Measurements from ENCODE around the gene OR4D1.
A peak's percentile ranks its signal among the peaks of the same experiment; 100 is the strongest.
"Not testable (repeated sequence)": the region's sequence is repeated elsewhere in the genome, so short reads cannot be mapped to it uniquely, and the experiment has no call there.

Gene OR4D1

DNA sequence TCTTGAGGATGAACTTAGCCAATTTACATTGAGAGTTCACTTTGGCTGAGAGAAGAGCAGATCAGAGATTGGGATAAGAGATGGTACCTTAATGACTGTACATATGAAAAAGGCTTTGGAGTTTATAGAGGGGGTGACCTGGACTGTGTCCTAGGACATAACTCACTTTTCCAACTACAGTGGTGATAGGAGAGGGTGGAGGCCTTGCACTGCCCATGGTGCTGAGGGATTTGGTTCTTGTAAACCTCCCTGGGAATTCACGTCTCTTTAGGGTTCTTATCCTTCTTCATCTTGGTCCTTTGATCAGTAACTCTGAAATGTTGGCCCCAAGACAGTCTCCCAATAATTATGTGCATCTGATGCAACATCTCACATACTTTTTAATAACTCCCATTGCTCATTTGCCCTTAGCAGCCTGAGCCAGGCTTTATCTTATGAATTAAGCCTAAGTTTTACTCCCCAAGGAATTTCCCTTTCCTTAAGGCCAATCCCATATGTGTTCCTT lies at the start of gene OR4D1:
Gene OR4D1 (plus strand): TSS at position 455 of the 505 bp plus-strand sequence. CDS start 6,770 bp downstream, outside the sequence.
- DNase-seq: no peak

DNA sequence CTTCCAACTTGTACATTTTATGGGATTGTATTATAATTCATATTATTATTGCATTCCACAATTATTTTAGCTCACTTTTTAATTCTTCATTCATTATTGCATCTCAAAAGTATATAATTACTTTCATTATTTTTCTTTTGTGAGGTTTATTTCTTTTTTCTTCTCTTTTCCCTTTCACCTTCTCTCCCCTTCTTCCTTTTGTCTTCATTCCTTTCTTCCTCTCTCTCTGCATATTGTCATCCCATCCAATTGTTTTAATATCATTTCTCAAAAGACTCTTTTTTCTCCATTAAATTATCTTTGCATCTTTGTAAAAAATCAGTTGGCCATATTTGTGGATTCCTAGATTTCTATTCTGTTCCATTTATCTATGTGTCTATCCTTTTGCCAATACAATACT lies 47.7 kb upstream of the OR4D1 start:
- no peak for DNase-seq

DNA sequence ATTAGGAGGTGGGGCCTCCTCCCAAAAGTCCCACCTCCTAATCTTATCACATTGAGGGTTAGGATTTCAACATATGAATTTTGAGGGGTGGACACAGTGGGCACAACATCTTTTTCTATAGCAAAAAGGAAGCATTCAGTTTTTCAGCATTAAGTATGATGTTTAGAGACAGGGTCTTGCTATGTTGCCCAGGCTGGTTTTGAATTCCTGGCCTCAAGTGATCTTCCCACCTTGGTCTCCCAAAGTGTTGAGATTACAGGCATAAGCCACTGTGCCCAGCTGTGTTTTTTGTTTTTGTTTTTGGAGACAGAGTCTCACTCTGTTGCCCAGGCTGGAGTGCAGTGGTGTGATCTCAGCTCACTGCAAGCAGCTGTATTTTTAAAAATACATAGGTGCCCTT lies 46.3 kb upstream of the OR4D1 start:
- DNase-seq: not testable (repeated sequence)

GRCh38 chr17:58105093-58105492 lies 43.1 kb upstream of the OR4D1 start:
- DNase-seq: no peak

- no peak for DNase-seq
Observed at GRCh38 chr17:58107306-58107705, 40.9 kb upstream of the OR4D1 start.

GRCh38 chr17:58109197-58109596 lies 39.0 kb upstream of the OR4D1 start:
- no peak for DNase-seq

GRCh38 chr17:58110012-58110411 lies 38.2 kb upstream of the OR4D1 start:
- no peak for DNase-seq

DNA sequence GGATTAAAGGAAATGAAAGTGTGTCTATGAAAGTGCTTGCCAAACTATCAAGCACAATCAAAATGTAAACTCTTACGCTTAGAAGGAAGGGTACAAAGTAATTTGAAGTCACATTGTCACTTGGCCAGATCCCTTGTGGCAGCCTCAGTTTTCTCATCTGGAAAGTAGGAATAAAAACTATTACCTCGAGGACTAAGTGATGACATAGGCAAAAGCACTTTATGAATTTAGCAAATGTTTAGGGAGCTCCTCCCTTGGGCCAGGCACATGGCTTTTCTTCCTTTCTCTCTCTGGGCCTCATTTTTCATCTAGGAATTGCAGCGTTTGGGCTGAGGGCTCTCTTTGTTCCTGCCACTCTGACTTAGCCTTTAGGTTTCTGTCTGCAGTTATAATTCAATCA lies 36.5 kb upstream of the OR4D1 start:
- no peak for DNase-seq

- DNase-seq: peak; percentile 84 to 91
Observed at GRCh38 chr17:58112970-58113631, 35.1 kb upstream of the OR4D1 start.

GRCh38 chr17:58113947-58114346 lies 34.2 kb upstream of the OR4D1 start:
- no peak for DNase-seq

GRCh38 chr17:58117382-58117781 lies 30.8 kb upstream of the OR4D1 start:
- no peak for DNase-seq

- no peak for DNase-seq
Observed at GRCh38 chr17:58119491-58119890, 28.7 kb upstream of the OR4D1 start.

DNA sequence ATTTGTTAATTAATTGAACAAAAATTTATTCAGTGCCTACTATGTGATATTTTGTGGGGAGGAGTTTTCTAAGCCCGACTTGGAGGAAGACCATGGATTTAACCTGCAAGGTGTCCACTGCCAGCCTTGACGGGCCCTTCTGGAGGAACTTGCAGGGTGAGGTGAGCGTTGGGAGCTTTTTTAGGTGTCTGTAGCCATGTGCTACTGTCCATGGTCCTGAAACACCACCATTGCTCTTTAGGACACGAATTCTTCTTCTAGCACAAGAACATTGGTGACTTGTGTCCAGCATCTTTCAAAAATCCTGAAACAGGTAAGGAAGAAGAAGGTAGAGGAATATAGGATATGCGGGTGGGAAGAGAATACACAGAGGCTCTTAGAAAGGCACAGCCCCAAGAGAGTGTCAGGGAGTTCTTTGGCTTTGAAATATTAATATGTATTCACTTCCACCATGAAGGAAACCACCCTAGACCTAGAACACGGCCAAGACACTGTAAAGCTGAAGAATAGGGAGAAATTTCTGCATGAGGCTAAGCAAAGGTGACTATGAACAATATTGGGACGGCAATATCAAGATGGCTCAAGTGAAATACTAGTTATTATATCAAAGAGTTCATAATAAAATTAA lies 27.9 kb upstream of the OR4D1 start:
- no peak for DNase-seq

DNA sequence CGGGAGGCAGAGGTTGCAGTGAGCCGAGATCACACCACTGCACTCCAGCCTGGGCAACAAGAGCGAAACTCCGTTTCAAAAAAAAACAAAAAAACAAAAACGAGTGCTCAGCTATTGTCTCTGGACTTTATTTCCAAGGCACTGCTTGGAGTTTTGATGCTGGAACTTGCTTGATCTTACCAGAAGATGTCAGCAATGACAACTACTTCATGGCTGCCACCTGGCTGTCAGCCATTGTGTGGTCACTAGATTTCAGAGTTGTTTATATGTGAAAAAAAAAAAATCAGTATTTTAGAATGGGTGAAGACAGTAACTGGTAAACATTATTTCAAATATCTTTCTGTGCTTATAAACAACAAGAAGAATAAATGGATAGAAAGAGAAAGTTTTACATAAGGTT lies 26.3 kb upstream of the OR4D1 start:
- DNase-seq: peak; percentile 25 to 70

- no peak for DNase-seq
Observed at GRCh38 chr17:58127846-58128245, 20.3 kb upstream of the OR4D1 start.

GRCh38 chr17:58132697-58133096 lies 15.5 kb upstream of the OR4D1 start:
- DNase-seq: not testable (repeated sequence)

GRCh38 chr17:58136669-58137279 lies 11.4 kb upstream of the OR4D1 start:
- DNase-seq: no peak

- DNase-seq: no peak
Observed at GRCh38 chr17:58141505-58141904, 6.7 kb upstream of the OR4D1 start.

- not testable (repeated sequence) for DNase-seq
Observed at GRCh38 chr17:58143335-58143734, 4.8 kb upstream of the OR4D1 start.

DNA sequence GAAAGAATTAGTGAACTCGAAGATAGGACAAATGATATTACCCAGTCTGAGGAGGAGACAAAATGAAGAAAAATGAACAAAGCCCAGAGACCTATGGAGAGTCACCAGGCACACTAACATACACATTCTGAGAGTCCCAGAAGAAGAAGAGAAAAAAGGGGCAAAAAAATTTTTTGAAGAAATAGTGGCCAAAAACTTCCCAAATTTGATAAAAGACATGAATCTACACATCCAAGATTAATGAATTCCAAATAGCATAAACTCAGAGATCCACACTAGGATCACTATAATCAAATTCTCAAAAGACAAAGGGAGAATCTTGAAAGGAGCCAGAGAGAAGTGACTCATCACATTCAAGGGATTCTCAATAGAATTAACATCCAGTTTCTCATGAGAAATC lies 3.4 kb upstream of the OR4D1 start:
- DNase-seq: no peak

- DNase-seq: no peak
Observed at GRCh38 chr17:58148609-58149008, 425 bp downstream of the OR4D1 start.

DNA sequence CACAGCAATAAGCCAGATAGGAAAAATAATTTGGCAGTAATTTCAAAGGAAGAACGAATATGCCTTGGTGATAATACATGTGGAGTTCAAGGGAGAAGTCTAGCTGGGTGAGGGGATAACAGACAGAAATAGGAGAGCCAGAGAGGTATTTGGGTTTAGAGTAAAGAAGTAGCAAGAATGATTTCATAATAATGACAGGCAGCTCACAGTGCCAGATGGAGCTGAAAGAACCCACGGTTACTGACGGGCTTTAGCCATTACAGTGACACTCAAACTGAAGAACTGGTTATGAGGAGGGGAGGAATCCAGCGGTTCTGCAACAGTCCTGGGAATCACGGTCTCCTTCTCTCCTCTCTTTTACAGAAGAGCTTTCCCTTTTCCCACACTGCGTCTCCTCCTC lies 2.2 kb downstream of the OR4D1 start:
- no peak for DNase-seq

DNA sequence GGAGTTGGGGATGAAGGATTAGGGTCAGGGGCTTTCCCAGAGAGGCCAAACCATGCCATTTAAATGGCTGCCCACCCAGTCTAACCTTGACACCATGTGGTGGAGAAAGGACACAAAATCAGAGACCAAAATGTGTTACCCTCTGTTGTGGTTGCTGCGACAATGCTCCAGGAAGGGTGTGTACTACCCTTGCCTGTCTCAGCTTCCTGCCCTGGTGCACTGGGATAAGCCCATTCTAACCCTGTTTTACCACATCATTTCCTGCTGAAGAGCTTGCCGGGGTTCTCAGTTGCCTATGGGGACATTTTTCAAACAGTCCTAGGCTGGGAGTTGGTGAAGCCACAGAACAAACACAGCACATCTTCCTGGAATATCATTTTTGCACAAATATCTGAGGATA lies 4.9 kb downstream of the OR4D1 start:
- DNase-seq: no peak

DNA sequence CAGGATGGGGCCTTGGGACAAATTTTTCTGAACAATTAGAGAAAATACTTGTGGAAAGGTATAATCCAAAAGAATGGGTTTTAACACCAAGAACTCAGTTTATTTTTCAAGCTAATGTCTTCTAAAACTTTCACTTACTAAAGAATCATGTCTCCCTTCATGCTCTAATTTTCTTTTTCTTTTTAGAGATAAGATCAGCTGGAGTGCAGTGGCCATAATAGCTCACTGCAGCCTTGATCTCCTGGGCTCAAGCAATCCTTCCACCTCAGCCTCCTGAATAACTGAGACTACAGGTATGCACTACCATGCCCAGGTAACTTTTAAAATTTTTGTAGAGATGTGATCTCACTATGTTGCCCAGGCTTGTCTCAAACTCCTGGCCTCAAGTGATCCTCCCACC lies 5.5 kb downstream of the OR4D1 start:
- DNase-seq: no peak
